Measurements from ENCODE around the gene YAP1.

Gene YAP1

DNA sequence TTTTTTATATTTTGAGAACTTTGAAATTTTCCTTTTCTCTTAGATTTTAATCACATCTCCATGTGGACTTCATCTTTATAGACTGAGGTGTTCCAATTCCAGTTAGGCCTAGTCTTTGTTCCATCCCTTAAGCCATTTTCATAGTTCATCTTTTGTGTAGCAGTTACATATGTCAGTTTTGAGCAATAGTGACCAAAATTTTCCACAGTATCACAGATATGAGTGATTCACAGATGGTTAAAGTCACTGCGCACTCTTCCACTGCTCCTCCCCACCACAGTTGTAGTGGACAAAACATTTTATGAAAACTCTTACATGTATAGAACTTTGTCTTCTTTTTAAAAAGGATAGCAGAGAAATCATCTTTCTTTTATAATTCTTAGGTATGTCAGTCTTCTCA lies 42.8 kb downstream of the YAP1 start:
- H3K27ac ChIP-seq: no peak overlapping the region

DNA sequence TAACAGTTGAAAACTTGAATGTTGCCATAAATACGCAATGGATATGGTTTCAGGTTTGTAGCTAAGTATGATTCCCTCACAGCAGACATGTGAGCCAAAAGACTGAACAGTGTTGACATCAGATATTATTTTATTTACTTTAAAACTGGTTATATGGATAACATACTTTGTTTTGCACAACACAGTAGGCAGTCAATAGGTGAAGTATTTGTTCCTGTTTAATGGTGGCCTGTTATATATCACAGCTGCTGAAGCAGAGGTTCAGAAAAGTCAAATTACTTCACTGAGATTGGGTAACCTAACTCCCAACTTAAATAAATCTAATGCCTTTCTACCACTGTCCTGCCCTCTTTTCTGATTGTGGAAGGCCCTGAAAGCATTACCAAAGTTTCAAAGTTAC lies 44.6 kb downstream of the YAP1 start:
- Histone ChIP-seq H3K4me3 (no peak overlapping the region), H3K27ac (peak overlapping the region in 1 of 21 experiments; percentile 32)

More for the DNA sequence above, 42.8 kb downstream of the YAP1 start:
- H3K4me3 ChIP-seq: no peak overlapping the region

DNA sequence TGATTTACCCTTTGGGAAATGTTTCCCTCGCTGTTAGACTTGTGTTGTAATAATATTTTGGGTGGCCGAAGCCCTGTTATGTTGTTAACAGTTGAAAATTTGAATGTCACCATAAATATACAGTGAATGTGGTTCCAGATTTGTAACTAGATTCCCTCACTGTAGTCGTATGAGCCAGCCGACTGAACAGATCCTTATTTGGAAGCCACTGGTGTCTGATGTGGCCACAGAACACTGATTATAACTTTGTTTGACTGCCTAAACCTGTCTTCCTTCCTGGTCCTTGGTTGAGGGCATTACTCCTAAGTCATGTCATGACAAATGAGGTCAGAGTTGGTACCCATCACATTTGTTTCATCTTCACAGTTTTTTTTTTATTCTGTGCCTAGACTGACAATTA lies 45.4 kb downstream of the YAP1 start:
- Histone ChIP-seq H3K4me3 (no peak overlapping the region), H3K27ac (peak overlapping the region in 2 of 21 experiments; percentile 18 to 32)

DNA sequence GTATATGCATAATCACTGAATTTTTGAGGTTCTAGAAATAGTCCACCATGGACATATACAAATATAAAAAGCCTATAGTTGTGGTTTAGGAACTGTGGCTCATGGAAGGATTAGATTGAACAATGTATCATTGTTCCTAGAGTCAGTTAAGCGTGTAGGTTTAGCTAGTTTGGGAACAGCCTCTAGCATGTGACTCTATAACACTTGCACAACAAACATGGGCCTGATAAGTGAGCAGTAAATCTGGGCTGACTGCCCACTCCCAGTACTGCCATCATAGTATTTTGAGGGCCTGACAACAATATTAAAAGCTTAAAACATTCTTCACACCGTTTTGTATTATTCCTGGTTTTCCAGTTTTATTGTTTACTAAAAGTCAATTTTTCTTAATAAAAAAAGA lies 47.0 kb downstream of the YAP1 start:
- Histone ChIP-seq H3K4me3 (no peak overlapping the region), H3K27ac (no peak overlapping the region)

DNA sequence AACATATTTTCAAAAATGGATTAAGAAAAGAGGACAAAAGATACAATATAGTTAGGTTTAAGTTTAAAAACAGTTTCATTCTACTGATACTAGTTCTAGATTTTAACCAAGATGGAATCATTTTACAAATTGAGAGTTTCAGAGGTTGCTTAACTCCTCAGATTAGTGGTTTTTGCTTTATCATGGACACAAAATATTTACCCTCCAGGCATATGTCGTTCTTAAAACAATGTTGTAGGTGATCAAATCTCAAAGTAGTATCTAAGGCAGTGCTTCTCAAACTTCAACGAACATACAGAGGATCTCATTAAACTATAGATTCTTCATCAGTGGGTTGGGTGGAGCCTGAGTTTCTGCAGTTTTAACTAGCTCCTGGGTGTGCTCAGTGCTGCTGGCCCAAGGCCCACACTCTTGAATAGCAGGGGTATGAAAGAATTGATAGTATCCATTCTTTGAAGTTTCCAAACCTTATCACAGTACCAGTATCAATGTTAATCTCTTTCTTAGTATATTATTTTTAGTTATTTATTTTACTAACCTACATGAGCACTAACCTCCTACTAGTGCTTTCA lies 48.0 kb downstream of the YAP1 start:
- Histone ChIP-seq H3K4me3 (no peak overlapping the region), H3K27ac (no peak overlapping the region)

DNA sequence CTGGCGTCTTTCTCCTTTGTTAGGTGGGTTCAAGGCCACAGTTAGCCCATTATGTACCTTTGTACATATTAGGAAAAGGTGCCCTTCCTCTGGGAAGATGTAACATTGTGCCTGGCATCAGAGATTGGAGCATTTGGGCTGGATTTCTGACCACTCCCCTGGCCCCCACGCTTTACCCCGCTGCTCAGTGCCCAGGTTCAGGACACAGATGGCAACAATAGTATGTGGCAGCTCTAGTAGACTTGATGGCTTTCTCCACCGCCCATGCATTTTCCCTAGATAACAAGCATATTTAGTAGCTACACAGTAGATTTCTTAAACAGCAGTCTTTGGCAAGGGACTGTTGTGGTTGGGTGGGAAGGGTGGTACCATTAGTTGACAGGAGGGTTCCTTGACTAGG lies 53.1 kb downstream of the YAP1 start:
- H3K27ac ChIP-seq: no peak overlapping the region
- H3K4me3 ChIP-seq: no peak overlapping the region

DNA sequence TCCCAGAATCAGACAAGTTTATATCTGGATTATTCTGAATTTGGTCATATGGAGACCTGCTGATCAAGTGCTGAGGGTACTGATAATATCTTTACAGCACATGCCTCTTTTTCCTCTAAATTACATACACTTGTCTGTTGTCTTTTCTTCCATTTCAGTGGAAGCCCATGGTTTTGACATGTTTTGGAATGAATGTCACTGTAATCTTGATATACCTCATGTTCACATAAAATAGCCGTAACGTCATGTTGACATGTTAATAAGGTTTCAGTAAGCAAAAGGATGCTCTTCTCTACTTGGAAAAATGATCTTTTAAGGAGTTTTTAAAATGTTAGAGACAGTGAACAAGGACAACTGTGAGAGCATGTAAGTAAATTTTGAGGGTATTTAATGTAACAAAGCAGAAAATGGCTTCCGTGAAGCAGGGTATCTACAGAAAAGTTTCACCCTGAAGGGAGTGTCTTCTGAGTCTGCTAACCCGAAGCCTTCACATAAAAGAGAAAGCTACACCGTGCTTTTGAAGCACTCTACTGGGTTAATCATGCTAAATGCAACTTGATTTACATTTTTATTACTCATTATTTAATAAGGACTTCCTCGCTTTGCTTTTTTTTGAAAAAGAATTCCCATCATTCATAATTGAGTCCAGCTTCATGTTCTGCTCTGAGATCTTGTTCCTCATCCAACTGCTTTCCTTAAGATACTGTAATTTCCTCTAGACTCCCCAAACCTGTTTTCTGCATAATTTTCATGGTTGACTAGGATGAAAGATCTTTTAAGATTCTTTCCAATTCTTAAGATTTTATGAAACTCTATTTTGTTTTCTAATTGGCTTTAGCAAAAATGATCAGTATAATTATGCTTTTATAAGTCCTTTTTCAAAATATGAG lies 56.2 kb downstream of the YAP1 start:
- H3K4me3 ChIP-seq: no peak overlapping the region
- H3K27ac ChIP-seq: no peak overlapping the region

DNA sequence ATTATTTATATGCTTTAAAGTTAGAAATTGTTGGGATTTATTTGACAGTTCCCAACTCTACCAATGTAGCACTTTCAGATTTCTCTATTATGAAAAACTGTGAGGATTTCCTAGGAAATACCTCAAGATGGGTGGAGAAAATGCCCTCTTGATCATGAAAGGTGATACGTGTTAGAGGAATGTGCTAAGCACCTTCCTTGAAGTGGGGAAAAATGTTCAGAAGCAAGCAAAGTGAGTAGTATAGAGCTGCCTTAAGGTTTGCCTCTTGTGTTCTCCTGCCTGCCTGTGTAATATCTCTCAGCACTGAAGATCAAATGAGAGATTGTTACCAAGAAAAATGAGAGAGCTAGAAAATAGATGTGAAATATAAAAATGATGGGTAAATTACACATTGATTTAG lies 58.2 kb downstream of the YAP1 start:
- Histone ChIP-seq H3K27ac (no peak overlapping the region), H3K4me3 (no peak overlapping the region)

DNA sequence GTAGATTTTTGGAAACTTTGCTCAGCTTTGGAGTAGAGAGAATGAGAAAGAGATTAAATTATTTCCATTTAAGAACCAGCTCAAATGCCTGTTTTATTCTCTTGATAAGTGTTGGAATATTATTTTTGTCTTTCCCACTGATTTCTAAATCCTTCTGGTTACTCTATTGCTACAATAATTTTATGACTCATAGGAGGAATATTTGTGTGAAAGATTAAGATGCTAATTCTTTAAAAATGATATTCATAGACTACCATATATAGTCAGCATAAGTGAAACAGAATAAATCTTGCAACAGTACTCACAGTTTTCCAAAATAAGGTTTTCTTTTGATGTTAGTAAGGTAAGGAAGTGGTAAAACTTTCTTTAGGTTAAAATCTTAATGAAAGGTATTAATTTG lies 60.9 kb downstream of the YAP1 start:
- Histone ChIP-seq H3K27ac (peak overlapping the region in 8 of 21 experiments; percentile 27 to 73 (median 55)), H3K4me3 (no peak overlapping the region)

DNA sequence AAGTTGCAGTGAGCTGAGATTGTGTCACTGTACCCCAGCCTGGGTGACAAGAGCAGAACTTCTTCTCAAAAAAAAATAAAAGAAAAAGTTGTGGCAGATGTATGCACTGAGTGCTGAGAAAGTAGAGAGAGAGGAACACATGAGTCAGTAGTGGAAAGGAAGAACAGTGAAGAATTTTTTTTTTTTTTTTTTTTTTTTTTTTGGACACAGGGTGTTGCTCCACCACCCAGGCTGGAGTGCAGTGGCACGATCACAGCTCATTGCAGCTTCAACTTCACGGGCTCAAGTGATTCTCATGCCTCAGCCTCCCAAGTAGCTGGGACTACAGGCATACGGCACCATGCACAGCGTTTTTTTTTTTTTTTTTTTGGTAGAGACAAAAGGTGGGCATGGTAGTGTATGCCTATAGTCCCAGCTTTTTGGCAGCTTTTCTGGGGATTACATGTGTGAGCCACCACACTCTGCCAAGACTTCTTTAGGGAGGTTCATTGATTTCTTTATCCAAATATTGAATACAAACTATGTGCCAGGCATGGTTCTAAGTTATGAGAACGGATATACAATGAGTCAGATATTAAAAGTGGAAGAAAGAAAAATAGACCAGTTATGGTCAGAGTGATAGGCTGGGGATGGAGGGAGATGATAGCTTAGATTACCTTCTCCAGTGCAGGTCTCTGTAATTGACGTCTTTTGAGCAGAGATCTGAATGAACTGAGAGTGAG lies 62.0 kb downstream of the YAP1 start:
- Histone ChIP-seq H3K27ac (peak overlapping the region in 7 of 21 experiments; percentile 28 to 73 (median 54)), H3K4me3 (no peak overlapping the region)

DNA sequence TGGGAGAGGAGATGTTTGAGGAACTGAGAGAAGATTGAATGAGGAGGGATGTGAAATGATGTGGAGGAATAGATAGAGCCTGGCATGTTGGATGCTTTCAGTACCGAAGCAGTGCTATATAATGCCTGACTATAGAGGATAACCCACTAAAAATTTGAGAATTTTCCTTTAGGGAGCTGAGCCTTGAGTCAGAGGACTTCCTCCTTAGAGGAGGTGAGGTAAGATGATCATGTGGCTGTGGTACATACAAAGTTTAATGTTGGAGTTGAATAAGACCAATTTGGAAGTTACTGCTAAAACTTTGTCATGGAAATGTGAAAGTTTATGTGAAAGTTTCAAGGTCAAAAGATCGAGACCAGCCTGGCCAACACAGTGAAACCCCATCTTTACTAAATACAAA lies 66.9 kb downstream of the YAP1 start:
- H3K4me3 ChIP-seq: no peak overlapping the region
- H3K27ac ChIP-seq: peak overlapping the region in 11 of 21 experiments; percentile 16 to 65 (median 50)

DNA sequence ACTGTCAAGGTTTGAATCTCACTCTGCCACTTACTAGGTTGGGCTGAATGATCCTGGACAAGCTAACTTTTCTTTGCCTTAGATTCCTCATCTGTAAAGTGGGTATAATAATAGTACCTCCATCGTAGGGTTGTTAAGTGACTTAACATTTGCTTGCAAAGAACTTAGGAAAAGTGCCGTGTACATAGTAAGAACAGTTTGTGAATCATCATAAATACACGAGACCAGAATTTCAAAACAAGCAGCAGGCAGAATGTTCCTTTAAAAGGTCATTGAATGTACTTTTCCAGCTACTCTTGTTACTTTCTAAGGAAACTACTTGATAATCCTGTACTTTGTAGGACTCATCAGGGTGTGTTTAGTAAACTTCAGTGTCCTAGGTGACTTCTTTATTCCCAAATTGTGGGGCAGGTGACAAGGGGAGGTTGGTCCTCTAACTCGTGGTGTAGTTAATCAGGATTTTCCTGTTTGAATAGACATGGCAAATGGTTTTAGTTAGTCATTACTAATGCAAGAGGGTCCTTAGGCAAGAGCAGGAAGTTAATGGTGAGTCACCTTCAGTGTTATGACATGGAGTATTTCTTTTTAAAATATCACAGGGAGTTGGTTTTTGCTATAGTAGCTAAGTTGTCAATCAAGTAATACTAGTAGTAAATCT lies 67.9 kb downstream of the YAP1 start:
- peak overlapping the region in 18 of 21 experiments; percentile 10 to 78 (median 60) for H3K27ac ChIP-seq
- no peak overlapping the region for H3K4me3 ChIP-seq

DNA sequence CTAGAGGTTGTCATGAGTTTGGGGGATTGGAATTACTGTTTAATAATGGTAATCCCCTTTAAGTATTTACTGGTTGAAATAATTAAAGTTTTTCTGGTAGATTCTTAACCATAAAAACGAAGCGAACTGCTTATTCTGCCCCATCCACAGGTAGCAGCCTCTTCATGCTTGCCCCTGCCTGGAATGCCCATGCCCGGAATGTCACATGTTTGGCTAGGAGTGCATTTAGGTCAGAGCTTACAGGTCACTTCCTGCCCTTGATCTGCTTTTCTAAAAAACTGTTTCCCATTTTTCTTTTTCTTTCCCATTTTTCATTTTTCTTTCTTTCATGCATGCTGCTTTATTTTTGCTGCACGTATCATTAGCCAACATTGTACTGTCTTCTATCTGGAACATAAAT lies 69.1 kb downstream of the YAP1 start:
- peak overlapping the region in 11 of 21 experiments; percentile 1 to 77 (median 62) for H3K27ac ChIP-seq

DNA sequence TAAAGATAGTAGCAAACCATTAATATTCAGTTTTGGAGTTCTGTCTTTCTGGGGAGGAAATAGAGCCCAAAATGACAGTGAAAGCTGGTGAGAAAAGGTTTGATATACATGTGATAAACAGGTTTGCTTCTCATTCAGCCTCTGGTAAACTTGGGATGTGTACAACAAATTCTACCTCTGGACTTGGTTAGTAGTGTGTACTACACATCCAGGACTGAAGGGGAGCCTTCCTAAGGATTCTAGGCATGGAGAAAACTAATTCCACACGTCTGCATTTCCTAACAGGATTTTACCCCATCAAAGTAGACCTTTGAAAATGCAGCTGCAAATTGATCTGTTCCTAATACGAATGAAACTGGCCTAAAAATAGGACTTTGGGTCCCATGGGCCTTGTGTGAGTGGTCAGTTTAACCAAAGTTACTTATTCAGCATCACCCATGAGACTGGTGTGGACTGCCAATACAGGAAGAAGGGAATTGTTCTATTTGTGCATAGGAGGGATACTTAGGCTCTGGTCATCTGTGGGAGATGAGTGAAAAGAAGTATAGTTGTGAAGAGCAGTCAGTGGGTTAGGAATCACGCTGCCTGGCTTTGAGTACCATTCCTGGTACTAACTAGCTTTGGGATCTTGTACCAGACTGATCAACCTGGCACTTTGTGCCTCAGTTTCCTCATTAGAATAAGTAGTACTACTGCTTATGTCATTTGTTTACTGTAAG lies 74.2 kb downstream of the YAP1 start:
- Histone ChIP-seq H3K27ac (peak overlapping the region in 3 of 21 experiments; percentile 10 to 47 (median 21)), H3K4me3 (no peak overlapping the region)

More for the DNA sequence above, 69.1 kb downstream of the YAP1 start:
- H3K4me3 ChIP-seq: no peak overlapping the region

DNA sequence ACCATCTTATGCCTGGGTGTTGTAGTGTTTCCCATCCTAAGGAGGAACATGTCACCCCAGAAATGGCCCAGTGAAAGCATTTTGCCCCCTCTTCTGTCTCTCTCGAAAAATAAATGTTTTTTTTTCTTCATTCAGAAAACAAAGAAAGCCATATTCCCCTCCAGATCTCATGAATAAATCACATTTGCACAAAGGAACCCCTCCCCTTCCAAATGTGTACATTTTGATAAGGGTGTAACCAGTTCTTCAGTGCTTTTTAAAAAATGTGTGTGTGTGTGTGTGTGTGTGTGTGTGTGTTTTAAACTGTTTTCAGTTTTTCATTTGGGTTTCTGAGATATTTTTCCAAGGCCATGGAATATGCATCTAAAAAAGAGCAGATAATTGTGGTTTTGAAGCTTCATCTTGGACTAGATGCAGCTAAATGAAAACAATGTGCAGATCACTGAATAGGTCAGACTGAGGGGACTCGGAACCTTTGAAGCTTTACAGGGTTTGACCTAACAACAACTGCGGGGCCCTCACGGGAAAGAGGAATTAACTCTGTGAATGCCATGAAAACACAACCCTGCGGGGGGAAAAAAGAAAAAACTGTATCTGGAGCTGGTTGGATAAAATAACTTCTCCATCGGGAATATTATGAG lies 76.4 kb downstream of the YAP1 start:
- no peak overlapping the region for H3K4me3 ChIP-seq
- H3K27ac ChIP-seq: peak overlapping the region in 7 of 21 experiments; percentile 16 to 52 (median 31)

DNA sequence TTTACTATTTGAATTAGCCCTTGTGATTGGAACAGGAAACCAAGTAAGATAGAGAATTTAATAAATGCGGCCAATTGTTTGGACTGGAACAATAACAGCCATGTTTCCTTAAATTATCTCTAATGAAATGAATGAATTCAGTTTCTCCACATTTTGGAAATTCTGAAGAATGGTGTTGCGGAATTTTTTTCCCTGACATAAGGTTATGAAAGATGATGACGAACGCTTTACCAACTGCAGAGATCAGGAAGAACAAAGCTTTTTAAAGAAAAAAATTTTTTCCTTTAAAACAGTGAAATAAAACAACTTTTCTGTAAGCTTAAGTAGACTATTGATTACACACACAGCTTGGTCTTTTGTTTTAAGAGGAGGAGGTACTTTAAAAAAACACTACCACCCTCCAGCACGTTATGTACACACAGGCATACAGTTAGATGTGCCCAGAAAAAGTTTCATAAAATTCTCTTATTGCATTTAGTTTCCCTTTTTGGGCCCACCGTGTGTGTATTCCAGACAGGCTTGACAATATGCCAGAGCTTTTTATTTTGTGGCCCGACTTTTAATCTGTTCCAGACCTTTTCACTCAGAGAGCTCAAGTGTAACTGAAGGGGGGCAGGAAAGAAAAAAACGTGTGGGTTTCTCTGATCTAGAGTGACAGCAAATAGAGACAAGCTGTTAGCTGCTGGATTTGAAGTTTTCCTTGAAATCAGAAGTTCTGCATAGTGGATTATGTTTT lies 77.3 kb downstream of the YAP1 start:
- Histone ChIP-seq H3K4me3 (no peak overlapping the region), H3K27ac (peak overlapping the region in 8 of 21 experiments; percentile 15 to 52 (median 41))

DNA sequence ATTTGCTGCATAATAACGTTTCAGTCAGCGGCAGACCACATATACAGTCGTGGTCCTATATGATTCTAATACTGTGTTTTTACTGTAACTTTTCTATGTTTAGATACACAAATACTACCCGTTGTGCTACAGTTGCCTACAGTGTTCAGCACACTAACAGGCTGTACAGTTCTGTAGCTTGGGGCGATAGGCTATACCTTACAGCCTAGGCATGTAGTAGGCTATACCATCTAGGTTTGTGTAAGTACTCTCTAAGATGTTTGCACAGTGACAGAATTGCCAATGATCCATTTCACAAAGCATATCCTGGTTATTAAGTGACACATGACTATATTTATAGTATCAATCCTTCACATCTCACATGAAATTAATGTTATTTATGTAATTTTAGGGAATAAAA lies 78.2 kb downstream of the YAP1 start:
- no peak overlapping the region for H3K4me3 ChIP-seq
- peak overlapping the region in 2 of 21 experiments; percentile 5 to 35 for H3K27ac ChIP-seq

DNA sequence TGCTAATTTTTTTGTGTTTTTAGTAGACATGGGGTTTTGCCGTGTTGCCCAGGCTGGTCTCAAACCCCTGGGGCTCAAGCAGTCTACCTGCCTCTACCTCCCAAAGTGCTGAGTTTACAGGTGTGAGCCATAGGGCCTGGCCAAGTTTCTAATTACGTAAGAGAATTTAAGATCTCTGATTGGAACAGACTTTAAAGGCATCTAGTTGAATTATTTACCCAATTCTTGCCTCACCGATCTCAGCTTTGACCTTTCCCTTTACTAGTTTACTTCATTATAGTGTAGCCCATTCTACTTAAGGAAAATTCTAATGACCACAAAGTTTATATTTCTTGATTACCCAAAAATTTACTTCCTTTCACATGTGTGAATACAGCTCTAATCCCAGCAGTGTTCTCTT lies 81.6 kb downstream of the YAP1 start:
- H3K4me3 ChIP-seq: no peak overlapping the region

More for the DNA sequence above, 81.6 kb downstream of the YAP1 start:
- no peak overlapping the region for H3K27ac ChIP-seq
